Sigmoid colon (tissue), 7 donors: ENCODE measurements around the gene RAB7A. TPM values are rescaled to one million over a fixed set of nuclear protein-coding genes. Genes with fewer than 3 reads are reported as not detected.
A peak's percentile ranks its signal among the peaks of the same experiment; 100 is the strongest.

Experiments
- DNase-seq: peaks from one replicate; pipeline ENCODE4 v3.0.0-alpha.2; 2019
- H3K27ac ChIP-seq, 4 donors: fragments of 200-600 bp; sonication (generic); one replicate each; pipeline ENCODE4 v1.5.1; 2016 to 2019; ENCODE audit warnings: mild to moderate bottlenecking in 1 of 4
- H3K27me3 ChIP-seq, 3 donors: fragments of 200-600 bp; sonication (generic); one replicate each; pipeline ENCODE4 v1.5.1; 2019; ENCODE audit warnings: mild to moderate bottlenecking in 1 of 3
- H3K36me3 ChIP-seq, 4 donors: fragments of 200-600 bp; sonication (generic); one replicate each; pipeline ENCODE4 v1.5.1; 2016 to 2019
- H3K4me1 ChIP-seq, 4 donors: fragments of 200-600 bp; sonication (generic); one replicate each; pipeline ENCODE4 v1.5.1; 2017 to 2019
- H3K4me3 ChIP-seq, 4 donors: fragments of 200-600 bp; sonication (generic); one replicate each; pipeline ENCODE4 v1.5.1; 2017 to 2019; ENCODE audit warnings: mild to moderate bottlenecking in 2 of 4, moderate library complexity in 1 of 4
- H3K9me3 ChIP-seq, 4 donors: fragments of 200-600 bp in 3 of 4; sonication (generic) in 3 of 4; one replicate each; pipeline versions ENCODE4 v1.5.1 to v1.6.1; 2013 to 2019
- EP300 ChIP-seq, 4 donors: sonication (generic); formaldehyde crosslinking; IDR thresholded peaks; one replicate each; pipeline ENCODE4 v1.6.1; 2017; ENCODE audit warnings: antibody characterized with exemption in 4 of 4
- POLR2A ChIP-seq, 2 donors: fragments of 450-650 bp; IDR thresholded peaks; one replicate each; pipeline ENCODE4 v1.6.1; 2016; ENCODE audit warnings: antibody characterized with exemption in 2 of 2, mild to moderate bottlenecking in 2 of 2, moderate library complexity in 2 of 2
- POLR2AphosphoS5 ChIP-seq, 4 donors: sonication (generic); formaldehyde crosslinking; IDR thresholded peaks; one replicate each; pipeline ENCODE4 v1.6.1; 2017; ENCODE audit warnings: antibody characterized with exemption in 4 of 4
- WGBS, 2 donors: extraction: QIAGEN DNeasy Blood & Tissue Kit; methylation state at CpG; one replicate each; pipeline ENCODE4 v1.1.7; 2013; 5-methylcytosine and 5-hydroxymethylcytosine counted together
- intact Hi-C: fragments of 100-400 bp; cut with DNase I; formaldehyde crosslinking; loops from one replicate; pipeline ENCODE4 v1.15.1; 2023
- polyA plus RNA-seq, 3 donors: library from polyadenylated mRNA; stranded (reverse); fragments of 200-250 nt; gene quantifications; one replicate each; pipeline ENCODE4 v1.2.3, GENCODE V29; 2013
- total RNA-seq, 4 donors: library from RNA; depleted of rRNA; stranded (reverse); fragments of >200 nt; gene quantifications; one replicate each; pipeline ENCODE4 v1.1.0, GENCODE V29; 2016
- TF ChIP-seq, protein P1 (sequence below), 4 experiments: fragments of 450-650 bp in 3 of 4; fragments of 200-600 bp in 1 of 4; IDR thresholded peaks; one replicate each; pipeline ENCODE4 v1.5.1; 2016 to 2019; ENCODE audit warnings: antibody characterized with exemption in 4 of 4, mild to moderate bottlenecking in 3 of 4, moderate library complexity in 2 of 4
- donor health status: healthy with polysubstance abuse.
- donor health status: Bipolar disorder and iron deficiency.
- donor health status: healthy.

Gene RAB7A
- total and polyA plus RNA-seq, 7 donors = 73.6 to 275 (median 100.0) TPM

DNA sequence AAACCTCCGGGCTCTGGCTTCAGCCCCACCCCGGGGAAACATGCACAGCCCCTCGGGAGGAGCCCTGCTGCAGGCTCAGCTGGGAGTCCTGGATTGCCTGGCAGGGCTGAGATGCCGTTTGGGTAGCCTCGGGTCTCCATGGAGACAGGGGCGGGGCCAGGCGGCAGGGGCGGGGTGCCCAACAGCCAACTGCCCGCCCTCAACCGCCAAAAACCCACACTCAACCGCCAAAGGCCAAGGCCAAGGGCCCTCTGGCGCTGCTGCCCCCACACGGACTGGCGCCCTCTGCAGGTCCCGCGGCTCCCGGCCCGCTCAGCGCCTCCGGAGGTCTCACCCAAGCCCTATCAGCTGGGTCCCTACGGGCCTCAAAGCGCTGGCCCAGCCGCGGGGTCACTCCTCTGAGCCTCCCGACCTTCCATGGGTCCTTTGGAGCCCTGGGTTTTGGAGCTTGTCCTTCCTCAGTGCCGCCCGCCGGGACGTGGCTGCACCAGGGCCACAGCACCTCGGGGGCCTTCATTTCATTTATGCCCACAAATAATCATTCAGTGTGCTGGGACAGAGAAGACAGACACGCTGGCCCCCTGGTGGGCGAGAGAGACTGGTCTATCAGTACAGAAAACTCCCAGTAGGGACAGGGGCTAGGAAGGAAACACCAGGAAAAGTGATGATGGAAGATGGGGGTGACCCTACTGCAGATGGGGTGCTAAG is 119.9 kb downstream of the RAB7A start:
- H3K4me3 ChIP-seq = peak overlapping the region; percentile 19 to 52 (median 45)
- no peaks in the 10 kb centered on the region for H3K9me3 ChIP-seq
- 3 to 5% methylated on average over 32 of the region's 32 CpGs for WGBS, 2 donors
- peak overlapping the region; percentile 59 to 75 (median 70) for H3K27ac ChIP-seq
- TF ChIP-seq EP300 (IDR thresholded peaks at IDR 0.05) = no peak
- TF ChIP-seq POLR2A (IDR thresholded peaks at IDR 0.05) = no peak
- TF ChIP-seq, protein P1, sequence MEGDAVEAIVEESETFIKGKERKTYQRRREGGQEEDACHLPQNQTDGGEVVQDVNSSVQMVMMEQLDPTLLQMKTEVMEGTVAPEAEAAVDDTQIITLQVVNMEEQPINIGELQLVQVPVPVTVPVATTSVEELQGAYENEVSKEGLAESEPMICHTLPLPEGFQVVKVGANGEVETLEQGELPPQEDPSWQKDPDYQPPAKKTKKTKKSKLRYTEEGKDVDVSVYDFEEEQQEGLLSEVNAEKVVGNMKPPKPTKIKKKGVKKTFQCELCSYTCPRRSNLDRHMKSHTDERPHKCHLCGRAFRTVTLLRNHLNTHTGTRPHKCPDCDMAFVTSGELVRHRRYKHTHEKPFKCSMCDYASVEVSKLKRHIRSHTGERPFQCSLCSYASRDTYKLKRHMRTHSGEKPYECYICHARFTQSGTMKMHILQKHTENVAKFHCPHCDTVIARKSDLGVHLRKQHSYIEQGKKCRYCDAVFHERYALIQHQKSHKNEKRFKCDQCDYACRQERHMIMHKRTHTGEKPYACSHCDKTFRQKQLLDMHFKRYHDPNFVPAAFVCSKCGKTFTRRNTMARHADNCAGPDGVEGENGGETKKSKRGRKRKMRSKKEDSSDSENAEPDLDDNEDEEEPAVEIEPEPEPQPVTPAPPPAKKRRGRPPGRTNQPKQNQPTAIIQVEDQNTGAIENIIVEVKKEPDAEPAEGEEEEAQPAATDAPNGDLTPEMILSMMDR (IDR thresholded peaks at IDR 0.05) = peak; percentile 53 to 72 (median 60)
- intact Hi-C loops = loop anchor here (1.0 to 2.0 kb wide), 2 partner anchors 165 to 229 kb away; no protein-coding TSS in a partner anchor
- peak; percentile 90 for DNase-seq
- H3K36me3 ChIP-seq = no peaks in the 10 kb centered on the region
- no peaks in the 10 kb centered on the region for H3K27me3 ChIP-seq
- peaks cover 0 to 16% (median 14%) of the 10 kb centered on the region in 4 donors for H3K4me1 ChIP-seq

DNA sequence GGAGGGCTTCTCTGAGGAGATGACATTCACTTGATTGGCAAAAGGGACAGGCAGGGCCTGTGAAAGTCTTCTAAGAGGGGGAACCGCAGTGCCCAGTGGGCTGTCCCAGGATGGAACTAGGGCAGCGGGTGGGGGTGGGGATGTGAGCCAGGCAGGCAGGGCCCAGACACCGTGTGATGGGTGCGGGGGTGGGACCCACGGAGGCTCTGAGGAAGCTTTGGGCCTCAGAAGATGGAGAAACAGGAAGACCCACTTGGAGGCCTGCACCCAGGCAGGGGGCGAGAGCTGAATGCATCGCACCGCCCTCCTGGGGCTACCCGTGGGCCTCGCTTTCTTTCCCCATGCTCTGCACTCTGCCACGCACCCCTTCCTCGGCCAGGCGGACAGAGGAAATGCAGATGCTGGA is 120.5 kb downstream of the RAB7A start:
- Histone ChIP-seq H3K36me3 (no peaks in the 10 kb centered on the region), H3K27me3 (no peaks in the 10 kb centered on the region), H3K4me1 (peaks cover 0 to 16% (median 14%) of the 10 kb centered on the region in 4 donors), H3K27ac (peak overlapping the region; percentile 59 to 75 (median 70)), H3K9me3 (no peaks in the 10 kb centered on the region), H3K4me3 (no peak overlapping the region)
- DNase-seq = no peak
- intact Hi-C loops = loop anchor here (1.0 to 2.0 kb wide), 2 partner anchors 166 to 229 kb away; no protein-coding TSS in a partner anchor
- 69 to 86% methylated on average over 13 of the region's 13 CpGs for WGBS, 2 donors
- TF ChIP-seq EP300 (IDR thresholded peaks at IDR 0.05) = no peak
- no peak for TF ChIP-seq POLR2A (IDR thresholded peaks at IDR 0.05)
- TF ChIP-seq POLR2AphosphoS5 (IDR thresholded peaks at IDR 0.05) = no peak
- TF ChIP-seq, protein P1 (IDR thresholded peaks at IDR 0.05) = no peak

DNA sequence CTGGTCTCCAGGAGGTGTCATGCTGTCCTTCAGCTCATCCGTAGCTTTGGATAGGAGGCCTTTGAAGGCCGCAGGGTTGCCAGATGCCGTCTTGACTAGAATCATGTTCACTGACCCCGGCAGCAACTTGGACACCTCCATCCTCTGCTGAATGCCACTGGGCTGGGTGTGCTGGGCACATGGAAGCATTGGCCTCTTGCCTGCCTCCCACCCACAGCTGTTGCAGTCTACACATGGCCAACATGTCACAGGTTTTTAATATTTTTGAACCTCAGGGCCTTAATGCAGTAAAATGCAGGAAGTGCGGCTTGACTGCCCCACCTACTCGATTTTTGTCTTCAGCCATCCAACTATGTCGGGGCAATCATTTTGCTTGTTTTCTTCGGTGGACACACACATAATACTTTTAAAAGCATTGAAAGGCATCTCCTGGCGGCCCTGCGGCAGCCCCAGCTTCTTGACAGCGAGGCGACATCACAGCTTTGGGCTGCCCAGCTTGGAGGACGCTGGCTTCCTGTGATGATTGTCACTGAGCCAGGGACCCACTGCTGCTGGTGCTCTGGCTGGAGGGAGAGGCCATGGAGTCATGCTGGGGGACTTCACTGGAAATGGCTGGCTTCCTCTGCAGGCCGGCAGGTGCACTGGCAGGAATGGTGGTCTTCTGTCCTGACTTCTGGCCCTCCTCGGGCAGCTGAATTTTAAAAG is 121.8 kb downstream of the RAB7A start:
- 91 to 95% methylated on average over 15 of the region's 15 CpGs for WGBS, 2 donors
- H3K9me3 ChIP-seq = no peaks in the 10 kb centered on the region
- no peak overlapping the region for H3K27ac ChIP-seq
- no peak for DNase-seq
- H3K27me3 ChIP-seq = no peaks in the 10 kb centered on the region
- intact Hi-C loops = loop anchor here (2.0 kb wide), 1 partner anchor 167 kb away; no protein-coding TSS in a partner anchor
- TF ChIP-seq POLR2A (IDR thresholded peaks at IDR 0.05) (no peak), EP300 (IDR thresholded peaks at IDR 0.05) (no peak), POLR2AphosphoS5 (IDR thresholded peaks at IDR 0.05) (no peak)
- TF ChIP-seq, protein P1 (IDR thresholded peaks at IDR 0.05) = no peak
- H3K36me3 ChIP-seq = no peaks in the 10 kb centered on the region
- H3K4me3 ChIP-seq = no peak overlapping the region
- peaks cover 0 to 16% (median 14%) of the 10 kb centered on the region in 4 donors for H3K4me1 ChIP-seq

DNA sequence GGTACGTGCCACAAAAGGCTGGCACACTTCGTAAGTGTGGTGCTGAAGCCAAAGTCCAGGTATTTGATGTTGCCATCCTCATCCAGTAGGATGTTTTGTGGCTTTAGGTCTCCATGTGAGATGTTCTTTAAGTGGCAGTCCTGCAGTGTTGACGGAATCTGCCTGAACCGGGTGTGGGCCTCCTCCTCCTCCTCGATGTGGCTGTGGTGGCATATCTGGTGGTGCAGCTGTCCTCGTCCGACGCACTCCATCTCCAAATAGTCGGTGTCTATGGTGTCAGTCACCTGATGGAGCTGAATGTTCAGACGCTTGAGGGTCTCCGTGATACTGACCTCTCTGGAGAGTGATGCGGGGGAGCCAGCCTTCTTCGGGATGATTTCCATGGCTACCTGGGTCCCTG is 123.0 kb downstream of the RAB7A start:
- H3K27me3 ChIP-seq = no peaks in the 10 kb centered on the region
- H3K4me1 ChIP-seq = peaks cover 0 to 16% (median 14%) of the 10 kb centered on the region in 4 donors
- TF ChIP-seq, protein P1 (IDR thresholded peaks at IDR 0.05) = no peak
- TF ChIP-seq POLR2AphosphoS5 (IDR thresholded peaks at IDR 0.05) = no peak
- TF ChIP-seq EP300 (IDR thresholded peaks at IDR 0.05) = no peak
- TF ChIP-seq POLR2A (IDR thresholded peaks at IDR 0.05) = no peak
- DNase-seq = no peak
- no peak overlapping the region for H3K4me3 ChIP-seq
- H3K9me3 ChIP-seq = peaks cover 0 to under 1% (median 0%) of the 10 kb centered on the region in 4 donors
- H3K36me3 ChIP-seq = no peaks in the 10 kb centered on the region
- intact Hi-C loops = no loop called here
- WGBS, 2 donors = 94 to 95% methylated on average over 13 of the region's 13 CpGs
- no peak overlapping the region for H3K27ac ChIP-seq
